Loucy (cell line): ENCODE measurements around the gene SMC6.

Experiments used
- EZH2phosphoT487 ChIP-seq: fragments of 200-600 bp; IDR thresholded peaks from 2 replicates; pipeline ENCODE4 v1.6.1; 2018; ENCODE audit warnings: antibody characterized with exemption, mild to moderate bottlenecking, moderate library complexity, borderline replicate concordance
- TF ChIP-seq, protein P1 (sequence below): fragments of 200-600 bp; sonication (generic); conservative IDR thresholded peaks from 2 replicates; pipeline ENCODE4 v1.5.1; 2014; ENCODE audit warnings: mild to moderate bottlenecking, antibody characterized with exemption, low read length

DNA sequence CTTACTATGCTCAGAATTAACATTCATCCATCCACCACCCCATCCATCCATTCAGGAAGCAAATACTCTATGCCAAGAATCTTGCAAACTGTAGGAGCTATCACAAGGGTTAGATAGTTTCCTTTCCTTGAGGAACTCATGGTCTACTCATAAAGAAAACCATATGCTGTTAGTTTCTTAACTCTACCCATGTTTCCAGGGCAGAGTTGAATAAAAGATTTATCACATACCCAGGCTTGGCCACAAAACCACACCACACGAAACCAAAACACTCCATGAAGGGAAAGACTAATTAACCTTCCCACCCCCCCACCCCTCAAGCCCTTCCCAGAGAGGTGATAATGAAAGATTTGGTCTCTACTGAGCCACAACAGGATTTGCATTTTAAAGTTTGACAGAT lies 38.9 kb upstream of the SMC6 start:
- TF ChIP-seq, protein P1, sequence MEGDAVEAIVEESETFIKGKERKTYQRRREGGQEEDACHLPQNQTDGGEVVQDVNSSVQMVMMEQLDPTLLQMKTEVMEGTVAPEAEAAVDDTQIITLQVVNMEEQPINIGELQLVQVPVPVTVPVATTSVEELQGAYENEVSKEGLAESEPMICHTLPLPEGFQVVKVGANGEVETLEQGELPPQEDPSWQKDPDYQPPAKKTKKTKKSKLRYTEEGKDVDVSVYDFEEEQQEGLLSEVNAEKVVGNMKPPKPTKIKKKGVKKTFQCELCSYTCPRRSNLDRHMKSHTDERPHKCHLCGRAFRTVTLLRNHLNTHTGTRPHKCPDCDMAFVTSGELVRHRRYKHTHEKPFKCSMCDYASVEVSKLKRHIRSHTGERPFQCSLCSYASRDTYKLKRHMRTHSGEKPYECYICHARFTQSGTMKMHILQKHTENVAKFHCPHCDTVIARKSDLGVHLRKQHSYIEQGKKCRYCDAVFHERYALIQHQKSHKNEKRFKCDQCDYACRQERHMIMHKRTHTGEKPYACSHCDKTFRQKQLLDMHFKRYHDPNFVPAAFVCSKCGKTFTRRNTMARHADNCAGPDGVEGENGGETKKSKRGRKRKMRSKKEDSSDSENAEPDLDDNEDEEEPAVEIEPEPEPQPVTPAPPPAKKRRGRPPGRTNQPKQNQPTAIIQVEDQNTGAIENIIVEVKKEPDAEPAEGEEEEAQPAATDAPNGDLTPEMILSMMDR, result no peak
- TF ChIP-seq EZH2phosphoT487, result no peak
